Keratinocyte (primary cell): ENCODE data around the gene HCN4. TPM values are rescaled to one million over a fixed set of nuclear protein-coding genes. Genes with fewer than 3 reads are reported as not detected.

ENCODE experiments used
- DNase-seq: peaks from one replicate; pipeline ENCODE4 v3.0.0-alpha.2; 2011; ENCODE audit warnings: low read depth, missing footprints, low spot score
- FAIRE-seq: peaks from 2 replicates; lab custom pipeline; 2011; peaks lifted over from hg19 to GRCh38; lab: Jason Lieb, UNC
- H2AFZ ChIP-seq: 2 replicates; pipeline ENCODE4 v1.6.0; 2012; ENCODE audit warnings: low read length, control low read depth, inconsistent platforms; ENCODE audit not compliant: control insufficient read depth
- H3K27ac ChIP-seq: 2 replicates; pipeline ENCODE4 v1.5.1; 2011; ENCODE audit warnings: low read length; ENCODE audit not compliant: control insufficient read depth, insufficient read depth
- H3K27me3 ChIP-seq: 3 replicates; pipeline ENCODE4 v1.6.0; 2011; ENCODE audit warnings: low read length; ENCODE audit not compliant: control insufficient read depth, insufficient read depth; ENCODE audit errors: extremely low read depth
- H3K36me3 ChIP-seq, 2 experiments: 2 replicates in 1 of 2; 3 replicates in 1 of 2; pipeline ENCODE4 v1.5.1; 2011; ENCODE audit warnings: low read length in 2 of 2, mild to moderate bottlenecking in 1 of 2; ENCODE audit not compliant: control insufficient read depth in 2 of 2, insufficient read depth in 2 of 2; ENCODE audit errors: extremely low read depth in 1 of 2
- H3K4me1 ChIP-seq: 3 replicates; pipeline ENCODE4 v1.5.1; 2011; ENCODE audit warnings: low read length; ENCODE audit not compliant: control insufficient read depth, insufficient read depth; ENCODE audit errors: extremely low read depth
- H3K4me2 ChIP-seq: 3 replicates; pipeline ENCODE4 v1.6.0; 2011; ENCODE audit warnings: low read depth, low read length; ENCODE audit not compliant: control insufficient read depth, insufficient read depth; ENCODE audit errors: extremely low read depth
- H3K4me3 ChIP-seq, 3 experiments: fragments of 200-600 bp in 1 of 3; sonication (generic) in 1 of 3; 2 replicates in 2 of 3; 3 replicates in 1 of 3; pipeline ENCODE4 v1.5.1; 2011 to 2016; ENCODE audit warnings: low read length in 3 of 3, mild to moderate bottlenecking in 3 of 3, control low read depth in 2 of 3, inconsistent platforms in 1 of 3, low read depth in 1 of 3, mixed read lengths in 1 of 3, mixed run types in 1 of 3, moderate library complexity in 1 of 3; ENCODE audit not compliant: control insufficient read depth in 2 of 3, insufficient read depth in 2 of 3; ENCODE audit errors: extremely low read depth in 1 of 3
- H3K79me2 ChIP-seq: 2 replicates; pipeline ENCODE4 v1.6.0; 2012; ENCODE audit warnings: low read length; ENCODE audit not compliant: control insufficient read depth, insufficient read depth
- H3K9ac ChIP-seq: 3 replicates; pipeline ENCODE4 v1.6.0; 2011; ENCODE audit warnings: low read length; ENCODE audit not compliant: control insufficient read depth, insufficient read depth; ENCODE audit errors: extremely low read depth
- H3K9me1 ChIP-seq: 3 replicates; pipeline ENCODE4 v1.6.0; 2011; ENCODE audit warnings: low read length; ENCODE audit not compliant: control insufficient read depth, insufficient read depth; ENCODE audit errors: extremely low read depth
- H3K9me3 ChIP-seq: 2 replicates; pipeline ENCODE4 v1.5.1; 2012; ENCODE audit warnings: low read depth, low read length; ENCODE audit not compliant: control insufficient read depth
- H4K20me1 ChIP-seq: 3 replicates; pipeline ENCODE4 v1.6.0; 2011; ENCODE audit warnings: low read length; ENCODE audit not compliant: control insufficient read depth, insufficient read depth; ENCODE audit errors: extremely low read depth
- EZH2 ChIP-seq: IDR thresholded peaks from one replicate; pipeline ENCODE4 v1.6.1; 2012; ENCODE audit warnings: inconsistent platforms, mild to moderate bottlenecking, low read length, moderate library complexity
- dilution Hi-C: fragments of 300-500 bp; cut with MboI; formaldehyde crosslinking; loops from one replicate; pipeline ENCODE4 v1.7.0; 2020; ENCODE audit warnings: low sequenced_read_pairs; ENCODE audit not compliant: extremely low pct_ligation_motif_present
- polyA plus RNA-seq, 5 experiments: library from polyadenylated mRNA; depleted of rRNA in 3 of 5; stranded (reverse) in 3 of 5; stranded (forward) in 1 of 5; unstranded in 1 of 5; fragments of >200 nt; gene quantifications; 1 replicate in 1 of 5; 2 replicates in 3 of 5; 3 replicates in 1 of 5; pipeline versions ENCODE4 v1.2.1 to v1.2.3, GENCODE V29; 2011 to 2012; ENCODE audit warnings: missing spikeins in 2 of 5, low read depth in 1 of 5, low replicate concordance in 1 of 5
- TF ChIP-seq, protein P1 (sequence below), 3 experiments: IDR thresholded peaks in 1 of 3; conservative IDR thresholded peaks in 1 of 3; optimal IDR thresholded peaks in 1 of 3; 2 replicates in 2 of 3; 3 replicates in 1 of 3; pipeline versions ENCODE3 to v1.5.1; 2011; ENCODE audit warnings: low read length in 3 of 3, mild to moderate bottlenecking in 3 of 3, moderate library complexity in 2 of 3, control low read depth in 1 of 3, inconsistent platforms in 1 of 3; ENCODE audit not compliant: insufficient read depth in 2 of 3; ENCODE audit errors: extremely low read depth in 1 of 3

HCN4 gene
- polyA plus RNA-seq, 1 donor (not counting 4 experiments of a cell fraction or from before 2014, with no cell fraction given): not detected

DNA sequence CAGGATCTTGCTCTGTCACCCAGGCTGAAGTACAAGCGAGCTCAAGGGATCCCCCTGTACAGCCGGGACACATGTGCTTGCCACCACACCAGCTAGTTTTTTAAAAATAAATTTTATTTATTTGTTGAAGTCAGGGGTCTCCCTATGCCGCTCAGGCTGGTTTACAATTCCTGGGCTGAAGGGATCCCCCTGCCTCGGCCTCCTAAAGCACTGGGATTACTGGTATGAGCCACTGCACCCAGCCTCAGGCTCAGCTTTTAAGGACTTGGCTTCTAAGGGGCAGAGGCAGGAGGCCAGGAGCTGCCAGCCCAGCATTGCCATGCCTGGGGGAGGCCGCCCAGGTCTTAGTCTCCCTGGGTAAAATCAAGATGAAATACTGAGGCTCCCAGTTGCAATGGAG lies 37.3 kb downstream of the HCN4 start:
- no peak overlapping the region for H3K4me2 ChIP-seq
- no peaks in the 10 kb centered on the region for H4K20me1 ChIP-seq
- H3K9me1 ChIP-seq: no peaks in the 10 kb centered on the region
- peaks cover 6% of the 10 kb centered on the region for H3K27me3 ChIP-seq
- H3K9me3 ChIP-seq: no peaks in the 10 kb centered on the region
- TF ChIP-seq, protein P1, sequence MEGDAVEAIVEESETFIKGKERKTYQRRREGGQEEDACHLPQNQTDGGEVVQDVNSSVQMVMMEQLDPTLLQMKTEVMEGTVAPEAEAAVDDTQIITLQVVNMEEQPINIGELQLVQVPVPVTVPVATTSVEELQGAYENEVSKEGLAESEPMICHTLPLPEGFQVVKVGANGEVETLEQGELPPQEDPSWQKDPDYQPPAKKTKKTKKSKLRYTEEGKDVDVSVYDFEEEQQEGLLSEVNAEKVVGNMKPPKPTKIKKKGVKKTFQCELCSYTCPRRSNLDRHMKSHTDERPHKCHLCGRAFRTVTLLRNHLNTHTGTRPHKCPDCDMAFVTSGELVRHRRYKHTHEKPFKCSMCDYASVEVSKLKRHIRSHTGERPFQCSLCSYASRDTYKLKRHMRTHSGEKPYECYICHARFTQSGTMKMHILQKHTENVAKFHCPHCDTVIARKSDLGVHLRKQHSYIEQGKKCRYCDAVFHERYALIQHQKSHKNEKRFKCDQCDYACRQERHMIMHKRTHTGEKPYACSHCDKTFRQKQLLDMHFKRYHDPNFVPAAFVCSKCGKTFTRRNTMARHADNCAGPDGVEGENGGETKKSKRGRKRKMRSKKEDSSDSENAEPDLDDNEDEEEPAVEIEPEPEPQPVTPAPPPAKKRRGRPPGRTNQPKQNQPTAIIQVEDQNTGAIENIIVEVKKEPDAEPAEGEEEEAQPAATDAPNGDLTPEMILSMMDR (optimal IDR thresholded peaks at IDR 0.05 in 1 of 3, IDR thresholded peaks at IDR 0.05 in 1 of 3, conservative IDR thresholded peaks at IDR 0.05 in 1 of 3; ENCODE audit: extremely low read depth in 1 of 3, insufficient read depth in 2 of 3, low read length in 3 of 3): no peak
- TF ChIP-seq EZH2: no peak
- no peaks in the 10 kb centered on the region for H3K79me2 ChIP-seq
- no peak overlapping the region for H3K27ac ChIP-seq
- dilution Hi-C loops: no loop called here
- H3K9ac ChIP-seq: no peak overlapping the region
- FAIRE-seq: no peak
- no peak for DNase-seq
- no peak overlapping the region for H2AFZ ChIP-seq
- H3K4me1 ChIP-seq: no peaks in the 10 kb centered on the region
- H3K36me3 ChIP-seq: no peaks in the 10 kb centered on the region
- no peak overlapping the region for H3K4me3 ChIP-seq

DNA sequence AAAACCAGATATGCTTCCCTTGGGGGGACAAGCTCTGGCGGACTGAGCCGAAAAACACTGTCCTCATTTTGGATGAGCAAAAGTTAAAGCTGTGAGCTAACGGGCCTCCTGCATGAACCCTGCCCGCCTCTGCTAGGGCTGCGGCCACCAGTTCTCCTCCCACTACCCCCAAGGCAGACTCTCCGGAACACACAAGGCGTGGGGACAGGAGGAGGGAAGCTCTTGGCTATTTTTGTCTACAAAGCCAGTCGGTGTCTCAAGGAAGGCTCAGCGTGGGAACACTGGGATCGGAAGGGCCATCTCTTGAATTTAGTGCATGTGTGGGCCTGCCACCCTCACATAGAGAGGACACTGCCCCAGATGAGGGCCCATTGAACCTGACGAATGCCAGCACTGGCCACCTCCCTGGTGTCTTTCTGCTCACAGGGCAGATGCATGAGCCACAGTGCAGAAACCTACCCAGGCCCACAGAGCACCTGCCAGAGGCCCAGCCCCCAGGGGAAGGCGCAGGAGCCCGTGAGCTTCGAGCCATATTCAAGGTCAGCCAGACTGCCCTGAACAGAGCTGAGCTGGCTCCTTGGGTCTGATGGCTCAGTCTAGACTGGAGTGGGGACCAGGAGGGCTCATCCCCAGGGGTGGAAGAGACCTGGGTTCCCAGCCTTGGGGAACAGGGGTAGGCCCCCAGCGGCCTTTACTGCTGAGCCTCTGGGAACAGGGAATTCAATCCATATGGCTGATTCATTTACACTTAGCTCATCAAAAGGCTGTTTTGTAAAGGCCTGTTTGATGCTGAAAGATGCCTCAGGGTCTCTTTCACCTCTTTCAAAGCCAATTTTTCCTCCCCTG lies 38.3 kb downstream of the HCN4 start:
- Histone ChIP-seq H3K36me3 (no peaks in the 10 kb centered on the region), H3K9me1 (no peaks in the 10 kb centered on the region)
- DNase-seq: no peak

More for the DNA sequence above, 38.3 kb downstream of the HCN4 start:
- FAIRE-seq: no peak
- no peaks in the 10 kb centered on the region for H3K27me3 ChIP-seq
- H3K9me3 ChIP-seq: no peaks in the 10 kb centered on the region
- H4K20me1 ChIP-seq: no peaks in the 10 kb centered on the region
- H2AFZ ChIP-seq: no peak overlapping the region
- TF ChIP-seq, protein P1 (optimal IDR thresholded peaks at IDR 0.05 in 1 of 3, IDR thresholded peaks at IDR 0.05 in 1 of 3, conservative IDR thresholded peaks at IDR 0.05 in 1 of 3; ENCODE audit: extremely low read depth in 1 of 3, insufficient read depth in 2 of 3, low read length in 3 of 3): no peak
- no peak for TF ChIP-seq EZH2
- H3K4me1 ChIP-seq: no peaks in the 10 kb centered on the region
- no peak overlapping the region for H3K9ac ChIP-seq
- H3K4me3 ChIP-seq: no peak overlapping the region
- no peak overlapping the region for H3K4me2 ChIP-seq
- H3K27ac ChIP-seq: no peak overlapping the region
- H3K79me2 ChIP-seq: no peaks in the 10 kb centered on the region
- dilution Hi-C loops: no loop called here
